Measurements from ENCODE around the gene FAM222A.
A peak's percentile ranks its signal among the peaks of the same experiment; 100 is the strongest.

The FAM222A gene

GRCh38 chr12:109804820-109805761 is 91.5 kb downstream of the FAM222A start (continued):
- TF ChIP-seq ZNF48 (tag by site-specific recombination; IDR thresholded peaks at IDR 0.05), result no peak
- TF ChIP-seq ZNF146 (tag by site-specific recombination; IDR thresholded peaks at IDR 0.05), result no peak

GRCh38 chr12:109807954-109808643 is 94.5 kb downstream of the FAM222A start:
- H3K4me3 ChIP-seq (ENCODE audit: low read depth, low read length), result no peak overlapping the region
- no peaks in the 10 kb centered on the region for H3K4me1 ChIP-seq (ENCODE audit: control insufficient read depth, insufficient read depth, low read length)
- ChIA-PET POLR2A (interaction anchor here (1.0 kb wide), 1 partner anchor 13 kb away, joined by 3 read pairs; no protein-coding TSS in a partner anchor), CTCF (interaction anchor here (0.6 to 5.0 kb wide), 2 partner anchors 36 to 141 kb away, joined by 5 to 131 read pairs; no protein-coding TSS in a partner anchor)
- H3K9me3 ChIP-seq (ENCODE audit: control insufficient read depth, insufficient read depth, low read depth, low read length), result no peaks in the 10 kb centered on the region
- H3K36me3 ChIP-seq (ENCODE audit: control insufficient read depth in 2 of 2, insufficient read depth in 1 of 2, low read length in 2 of 2), result no peaks in the 10 kb centered on the region
- no peak overlapping the region for H3K27ac ChIP-seq (ENCODE audit: extremely low read depth, low read depth, low read length)
- no peak for TF ChIP-seq ZBTB11 (tag by site-specific recombination; conservative IDR thresholded peaks at IDR 0.05; ENCODE audit: low read depth)
- TF ChIP-seq ZNF37A (tag by site-specific recombination; IDR thresholded peaks at IDR 0.05), result no peak
- TF ChIP-seq ZNF777 (tag by site-specific recombination; IDR thresholded peaks at IDR 0.05; ENCODE audit: borderline replicate concordance), result no peak
- no peak for TF ChIP-seq ZNF48 (tag by site-specific recombination; IDR thresholded peaks at IDR 0.05)
- no peak for TF ChIP-seq ZIC2 (tag by site-specific recombination; IDR thresholded peaks at IDR 0.05)
- no peak for TF ChIP-seq ZNF501 (tag by site-specific recombination; IDR thresholded peaks at IDR 0.05)
- no peak for TF ChIP-seq ZNF521 (tag by site-specific recombination; IDR thresholded peaks at IDR 0.05)
- no peak for TF ChIP-seq ZBTB26 (tag by site-specific recombination; optimal IDR thresholded peaks at IDR 0.05)
- no peak for TF ChIP-seq ZNF837 (tag by site-specific recombination; IDR thresholded peaks at IDR 0.05)
- no peak for TF ChIP-seq ZNF791 (tag by site-specific recombination; IDR thresholded peaks at IDR 0.05)
- TF ChIP-seq ZNF23 (tag by site-specific recombination; IDR thresholded peaks at IDR 0.05; ENCODE audit: borderline replicate concordance), result no peak
- TF ChIP-seq ELK4 (IDR thresholded peaks at IDR 0.05; ENCODE audit: borderline replicate concordance, low read depth, low read length), result no peak

- Histone ChIP-seq H3K36me3 (ENCODE audit: control insufficient read depth in 2 of 2, insufficient read depth in 1 of 2, low read length in 2 of 2) (peaks cover 0 to 6% of the 10 kb centered on the region in 2 experiments; a peak in 1 of 3 replicates), H3K27ac (ENCODE audit: extremely low read depth, low read depth, low read length) (no peak overlapping the region), H3K9me3 (ENCODE audit: control insufficient read depth, insufficient read depth, low read depth, low read length) (no peaks in the 10 kb centered on the region), H3K4me1 (ENCODE audit: control insufficient read depth, insufficient read depth, low read length) (no peaks in the 10 kb centered on the region), H3K4me3 (ENCODE audit: low read depth, low read length) (no peak overlapping the region)
- ChIA-PET CTCF (interaction anchor here (0.7 to 1.1 kb wide), 2 partner anchors 36 to 123 kb away, joined by 3 read pairs; no protein-coding TSS in a partner anchor), POLR2A (no interaction called here)
- TF ChIP-seq SP2 (tag by site-specific recombination; IDR thresholded peaks at IDR 0.05), result peak; percentile 15; the same call in 1 of the 2 replicates
- peak; percentile 57; the same call in 1 of the 2 replicates for TF ChIP-seq ZNF473 (tag by site-specific recombination; IDR thresholded peaks at IDR 0.05)
- TF ChIP-seq ZNF354C (tag by site-specific recombination; IDR thresholded peaks at IDR 0.05; ENCODE audit: borderline replicate concordance, low read depth), result no peak
- no peak for TF ChIP-seq ZNF114 (tag by site-specific recombination; IDR thresholded peaks at IDR 0.05)
- TF ChIP-seq ZNF548 (tag by site-specific recombination; IDR thresholded peaks at IDR 0.05), result no peak
- no peak for TF ChIP-seq ZNF560 (tag by site-specific recombination; IDR thresholded peaks at IDR 0.05; ENCODE audit: borderline replicate concordance)
- no peak for TF ChIP-seq ZSCAN4 (tag by site-specific recombination; IDR thresholded peaks at IDR 0.05)
Measured at GRCh38 chr12:109808876-109809646, 95.4 kb downstream of the FAM222A start.

Data from HEK293 (cell line).